Umbilical cord (tissue), 2 donors: ENCODE measurements around the gene SLC39A8. TPM values are rescaled to one million over a fixed set of nuclear protein-coding genes. Genes with fewer than 3 reads are reported as not detected.

Experiments
- DNase-seq: peaks from one replicate; pipeline ENCODE4 v3.0.0-alpha.2; 2015; ENCODE audit warnings: low spot score
- total RNA-seq: library from RNA; depleted of rRNA; stranded (reverse); fragments of >200 nt; gene quantifications from one replicate; pipeline ENCODE4 v1.2.3, GENCODE V29; 2014; ENCODE audit warnings: low replicate concordance; ENCODE audit not compliant: insufficient read depth

SLC39A8 gene
- total RNA-seq, 1 donor from 2014 or later, result 2.6 TPM

DNA sequence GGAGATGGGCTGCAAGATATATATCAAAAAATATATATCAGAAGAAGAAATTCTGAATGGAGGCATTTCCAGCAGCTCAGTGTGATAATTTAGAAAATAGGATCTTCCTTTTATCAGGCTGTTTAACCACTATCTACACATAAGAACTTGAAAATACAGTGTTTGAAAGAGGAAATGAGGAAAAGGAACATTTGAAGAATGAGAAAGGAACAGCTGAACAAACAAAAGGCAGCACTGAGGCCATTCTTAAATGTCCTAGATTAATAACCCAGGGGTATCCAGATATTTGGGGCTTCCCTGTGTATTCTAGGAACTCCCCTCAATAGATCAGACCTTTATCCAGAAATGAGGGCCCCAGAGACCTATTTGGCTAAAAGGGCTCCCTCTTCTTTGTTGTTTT lies 4.1 kb downstream of the SLC39A8 start:
- DNase-seq, result no peak

DNA sequence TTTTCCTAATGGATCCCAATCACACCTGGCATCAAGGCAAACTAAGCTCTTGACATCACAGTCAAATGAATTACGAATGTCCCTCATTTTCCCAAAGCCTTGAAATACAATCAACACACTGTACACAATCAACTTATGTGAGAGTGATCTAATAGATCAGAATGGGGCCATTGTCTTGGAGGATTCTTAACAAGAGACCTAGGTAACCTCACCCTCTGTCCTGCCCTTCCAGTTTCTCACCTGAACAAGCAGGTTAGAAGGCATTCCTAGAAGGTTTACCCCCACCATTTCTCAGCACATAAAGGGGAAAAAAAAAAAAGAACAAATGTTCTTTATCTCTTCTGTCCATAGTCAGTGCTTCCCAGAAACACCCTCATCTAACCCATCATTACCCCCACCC lies 6.3 kb downstream of the SLC39A8 start:
- no peak for DNase-seq

DNA sequence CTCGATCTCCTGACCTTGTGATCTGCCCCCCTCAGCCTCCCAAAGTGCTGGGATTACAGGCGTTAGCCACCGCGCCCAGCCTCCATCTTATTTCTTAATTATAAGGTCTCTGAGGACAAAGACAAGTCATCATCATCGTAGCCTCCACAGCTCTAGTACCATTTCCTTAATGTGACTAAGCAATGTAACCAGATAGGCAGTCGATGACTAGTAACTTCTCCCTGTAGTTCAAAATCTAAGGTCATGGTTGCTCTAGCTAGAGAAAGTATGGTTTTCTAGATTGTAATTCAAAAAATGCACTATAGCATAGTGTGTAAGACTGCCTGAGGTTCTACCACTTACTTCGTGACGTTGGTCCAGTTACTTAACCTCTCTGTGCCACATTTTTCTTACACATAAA lies 6.9 kb downstream of the SLC39A8 start:
- no peak for DNase-seq

DNA sequence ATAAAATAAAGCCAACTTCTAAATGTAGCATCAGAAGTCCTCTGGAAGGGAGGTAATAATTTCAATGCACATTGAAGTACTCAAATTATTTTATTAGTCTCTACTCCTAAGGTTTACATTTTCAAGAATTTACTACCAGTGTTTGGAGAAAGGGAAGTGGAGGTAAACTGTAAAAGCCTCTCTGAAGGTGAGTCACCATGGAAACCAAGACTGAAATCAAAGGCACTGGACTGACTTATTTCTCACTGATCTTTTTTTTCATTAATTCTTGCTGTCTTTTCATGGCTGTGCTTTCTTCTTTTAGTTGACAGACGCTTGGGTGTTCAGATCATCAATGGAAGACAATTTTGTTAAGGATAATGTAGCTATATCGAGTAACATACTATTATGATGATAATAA lies 9.7 kb downstream of the SLC39A8 start:
- DNase-seq, result no peak

DNA sequence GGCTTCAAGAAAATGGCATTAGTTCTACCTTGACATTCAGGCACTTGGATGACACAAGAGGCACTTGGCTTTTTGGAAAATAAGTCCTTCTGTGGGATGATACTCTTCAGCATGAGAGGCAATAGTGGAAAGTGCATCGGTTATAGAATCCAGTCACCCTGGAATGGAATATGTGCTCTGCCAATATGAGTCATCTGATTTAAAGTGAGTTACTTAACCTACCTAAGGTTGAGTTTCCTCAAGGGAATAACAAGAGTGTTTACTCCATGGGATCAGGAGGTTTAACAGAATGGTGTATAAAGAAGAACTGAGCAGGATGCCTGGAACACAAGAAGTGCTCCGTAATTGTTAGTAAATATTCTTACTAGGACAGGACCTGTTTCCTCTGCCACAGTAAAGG lies 10.7 kb downstream of the SLC39A8 start:
- no peak for DNase-seq

DNA sequence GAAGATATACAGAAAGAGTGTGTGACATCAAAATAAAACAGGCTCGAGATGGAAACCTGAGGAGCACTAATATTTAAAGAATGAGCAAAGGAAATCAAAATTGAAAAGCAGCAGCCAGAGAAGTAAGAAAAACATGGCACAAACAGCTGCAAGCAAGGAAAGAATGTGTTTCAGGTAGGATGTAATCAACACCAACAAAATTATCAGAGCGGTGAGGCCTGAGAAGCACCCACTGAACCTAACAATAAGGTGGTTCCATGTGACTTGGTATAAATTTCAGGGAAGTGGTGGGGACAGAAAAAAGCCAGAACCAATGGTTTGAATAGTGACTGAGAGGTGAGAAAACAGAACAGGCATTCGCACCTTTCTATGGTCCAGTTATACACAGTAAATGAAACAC lies 11.5 kb downstream of the SLC39A8 start:
- no peak for DNase-seq

DNA sequence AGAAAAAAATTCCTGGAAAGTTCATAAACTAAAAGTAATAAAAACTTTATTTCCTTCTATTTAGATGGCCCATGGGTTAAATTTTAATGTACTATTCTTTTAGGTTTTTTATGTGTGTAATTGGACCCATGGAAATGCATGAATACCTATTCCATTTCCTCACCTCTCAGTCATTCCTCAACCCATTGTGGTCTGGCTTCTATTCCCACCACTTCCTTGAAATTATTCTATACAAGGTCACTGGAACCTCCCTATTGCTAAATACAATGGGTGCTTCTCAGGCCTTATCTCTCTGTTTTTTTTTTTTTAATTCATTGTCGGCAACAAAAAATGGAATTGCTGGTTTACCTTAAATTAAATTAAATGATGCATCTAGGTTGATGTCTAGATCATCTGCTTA lies 17.2 kb downstream of the SLC39A8 start:
- no peak for DNase-seq

DNA sequence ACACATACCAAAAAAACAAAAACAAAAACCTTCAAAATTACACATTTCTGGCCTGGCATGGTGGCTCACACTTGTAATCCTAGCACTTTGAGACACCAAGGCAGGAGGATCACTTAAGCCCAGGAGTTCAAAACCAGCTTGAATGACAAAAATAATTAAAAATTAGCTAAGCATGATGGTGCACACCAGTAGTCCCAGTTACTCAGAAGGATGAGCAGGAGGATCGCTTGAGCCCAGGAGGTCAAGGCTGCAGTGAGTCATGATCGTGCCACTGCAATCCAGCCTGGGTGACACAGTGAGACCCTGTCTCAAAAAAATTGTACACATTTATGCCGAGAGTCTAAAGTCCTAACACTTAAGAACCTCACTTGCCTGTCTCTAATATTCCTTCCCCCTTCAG lies 18.3 kb downstream of the SLC39A8 start:
- no peak for DNase-seq

DNA sequence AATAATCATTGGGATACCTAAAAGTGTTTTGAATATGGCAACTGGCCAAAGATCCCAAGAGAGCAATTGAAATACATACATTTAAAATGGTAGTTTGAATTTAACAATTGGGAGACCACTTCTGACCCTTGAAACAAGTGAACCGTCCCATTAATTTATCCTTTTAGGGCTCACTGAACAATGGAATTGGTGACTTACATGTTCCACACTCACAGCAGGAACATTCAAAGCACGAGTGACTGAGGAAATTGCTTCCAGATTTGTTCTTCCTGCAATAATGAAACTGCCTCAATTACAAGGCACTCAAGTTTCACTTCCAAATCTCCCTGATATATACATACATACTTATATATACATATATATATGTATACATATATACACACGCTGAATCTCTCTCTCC lies 20.6 kb downstream of the SLC39A8 start:
- DNase-seq, result no peak

DNA sequence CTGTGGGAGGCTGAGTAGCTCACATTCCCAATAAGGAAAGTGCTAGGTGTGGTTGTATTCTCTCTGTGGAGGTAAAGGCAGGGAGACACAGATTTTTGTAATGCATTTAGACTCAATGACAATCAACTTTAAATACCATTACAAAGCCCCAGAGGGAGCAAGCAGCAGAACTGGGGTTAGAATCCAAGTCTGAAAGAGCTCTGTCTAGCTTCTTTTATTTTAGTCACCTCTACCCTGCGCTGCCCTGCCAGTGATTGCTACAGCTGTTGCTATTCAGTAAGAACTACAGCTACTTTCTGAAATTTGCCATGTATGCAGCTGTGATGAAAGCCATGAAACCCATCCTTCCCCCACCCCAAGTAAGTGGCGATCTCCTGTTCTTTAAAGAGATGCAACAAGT lies 22.5 kb downstream of the SLC39A8 start:
- DNase-seq, result no peak

DNA sequence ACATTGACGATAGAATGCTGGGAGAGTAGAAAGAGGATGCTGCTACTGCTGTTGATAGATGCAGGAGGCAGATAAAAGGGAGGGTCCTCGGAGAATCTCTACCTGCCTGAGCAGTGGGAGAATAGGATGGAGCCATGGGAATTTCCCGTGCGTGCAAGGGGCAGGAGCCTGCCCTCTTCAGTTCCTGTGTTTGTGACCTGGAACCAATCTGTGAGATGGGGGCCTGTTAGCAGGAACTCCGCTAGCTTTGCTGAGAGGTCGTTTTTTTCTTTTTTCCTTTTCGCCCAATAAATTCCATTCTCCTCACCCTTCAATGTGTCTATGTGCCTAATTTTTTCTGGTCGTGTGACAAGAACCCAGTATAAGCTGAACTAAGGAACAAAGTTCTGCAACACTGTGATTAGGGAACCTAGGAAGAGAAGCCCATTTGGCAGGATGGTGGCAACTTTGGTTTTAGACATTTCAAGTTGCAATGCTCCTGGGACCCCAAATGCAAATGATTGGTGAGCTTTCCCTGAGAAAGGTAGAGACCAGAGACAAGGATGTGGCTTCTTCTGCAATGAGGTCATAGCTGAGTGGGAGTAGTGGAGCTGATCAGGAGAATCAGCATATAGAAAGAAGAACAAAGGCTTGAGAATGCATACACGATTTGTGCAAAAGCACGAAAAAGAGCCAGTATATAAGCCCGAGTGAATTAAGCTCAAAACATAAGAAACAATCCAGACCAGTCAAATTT lies 23.9 kb downstream of the SLC39A8 start:
- DNase-seq, result no peak

DNA sequence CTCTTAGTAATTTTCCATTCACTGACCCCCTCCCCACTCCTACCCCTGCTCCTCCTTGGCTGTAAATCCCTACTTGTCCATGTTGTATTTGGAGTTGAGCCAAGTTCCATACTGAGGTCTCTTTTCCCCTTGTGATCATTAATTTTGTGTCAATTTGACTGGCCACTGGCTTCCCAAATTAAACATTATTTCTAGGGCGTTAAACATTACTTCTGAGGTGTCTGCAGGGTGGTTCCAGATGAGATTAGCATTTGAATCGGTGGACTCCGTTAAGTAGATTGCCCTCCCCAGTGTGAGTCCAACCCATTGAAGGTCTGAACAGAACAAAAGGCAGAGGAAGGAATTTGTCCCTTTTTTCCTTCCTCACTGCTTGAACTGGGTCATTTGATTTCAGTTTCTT lies 25.7 kb downstream of the SLC39A8 start:
- no peak for DNase-seq

DNA sequence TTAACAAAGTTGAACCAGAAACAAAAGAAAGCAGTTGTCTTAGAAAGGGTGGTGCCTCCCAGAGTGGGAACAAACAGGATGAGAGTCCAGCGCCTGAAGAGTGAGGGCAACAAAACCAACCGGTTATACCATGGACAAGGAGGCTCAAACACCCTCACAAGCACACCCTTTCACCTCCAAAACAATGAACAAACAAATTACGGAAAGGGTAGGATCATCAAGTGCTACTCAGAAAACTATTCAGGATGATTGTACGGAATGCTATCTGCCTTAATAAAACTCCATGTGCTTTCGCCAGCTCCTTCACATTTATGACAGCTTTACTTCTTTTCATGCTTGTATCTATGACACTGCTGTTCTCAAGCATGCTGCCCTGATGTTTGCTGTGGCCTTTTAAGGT lies 26.8 kb downstream of the SLC39A8 start:
- DNase-seq, result no peak

DNA sequence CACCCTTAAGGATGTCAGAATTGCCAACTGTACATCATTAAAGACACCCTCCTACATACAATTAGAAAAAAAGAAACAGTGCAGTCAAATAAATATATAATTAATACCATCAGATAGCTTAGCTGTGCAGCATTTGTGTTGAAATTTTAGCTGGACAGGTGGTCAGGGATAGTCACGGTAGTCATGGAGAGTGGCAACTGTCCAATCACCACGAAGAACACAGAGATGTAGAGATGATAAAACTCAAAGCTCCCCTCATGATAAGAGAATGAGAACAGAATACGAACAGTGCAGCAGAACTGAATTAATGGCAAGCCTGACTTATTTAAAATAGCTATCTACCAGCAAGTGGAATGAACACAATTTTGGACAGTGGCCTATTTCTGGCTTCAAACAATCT lies 27.2 kb downstream of the SLC39A8 start:
- DNase-seq, result no peak

DNA sequence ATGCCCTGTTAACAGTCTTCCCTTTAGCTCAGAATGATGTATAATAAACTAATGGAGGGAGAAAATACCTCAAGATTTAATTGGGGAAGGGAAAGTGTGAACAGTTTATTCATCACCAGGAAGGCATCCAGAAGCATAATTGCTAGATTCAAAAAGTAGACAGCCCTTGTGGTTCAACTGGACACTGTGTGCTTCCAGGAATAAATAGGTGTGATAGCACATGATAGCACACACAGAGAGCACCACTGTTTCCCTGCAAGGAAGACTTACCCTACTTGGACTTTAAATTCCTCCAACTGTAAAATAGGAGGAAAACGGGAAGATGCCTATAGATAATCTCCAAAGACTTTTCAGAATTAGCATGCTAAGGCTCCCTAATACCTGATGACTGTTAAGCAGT lies 27.8 kb downstream of the SLC39A8 start:
- DNase-seq, result no peak

DNA sequence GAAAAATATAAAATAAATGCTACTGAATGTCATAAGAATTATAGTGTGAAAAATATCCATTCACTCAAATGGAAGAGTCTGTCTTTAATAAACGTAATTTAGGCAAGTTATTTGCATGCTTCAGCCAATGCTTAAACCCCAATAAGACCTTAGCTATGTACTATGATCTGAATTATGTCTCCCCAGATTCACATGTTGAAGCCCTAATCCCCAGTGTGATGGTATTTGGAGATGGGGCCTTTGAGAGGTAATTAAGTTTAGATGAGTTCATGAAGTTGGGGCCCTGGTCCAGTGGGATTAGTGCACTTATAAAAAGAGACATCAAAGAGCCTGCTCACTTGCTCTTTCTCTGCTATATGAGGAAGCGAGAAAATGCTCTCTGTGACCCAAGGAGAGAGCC lies 28.7 kb downstream of the SLC39A8 start:
- no peak for DNase-seq

DNA sequence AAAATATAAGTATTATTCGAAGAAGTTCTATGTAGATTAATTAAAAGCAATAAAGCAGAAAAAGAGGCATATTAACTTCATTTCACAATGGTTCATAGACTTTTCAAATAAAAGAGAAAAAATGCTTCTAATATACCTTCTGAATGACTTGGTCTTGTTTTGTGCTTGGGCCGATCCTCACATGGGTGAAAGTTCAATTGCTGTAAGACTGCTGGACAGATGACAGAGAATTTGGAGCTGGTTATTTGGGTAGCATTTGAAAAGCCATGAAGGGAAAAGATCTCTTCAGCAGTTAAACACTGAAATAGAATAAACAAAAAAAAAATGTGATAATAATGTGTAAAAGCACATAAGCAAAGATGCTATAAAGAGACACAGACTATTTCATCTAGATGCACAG lies 29.8 kb downstream of the SLC39A8 start:
- no peak for DNase-seq

DNA sequence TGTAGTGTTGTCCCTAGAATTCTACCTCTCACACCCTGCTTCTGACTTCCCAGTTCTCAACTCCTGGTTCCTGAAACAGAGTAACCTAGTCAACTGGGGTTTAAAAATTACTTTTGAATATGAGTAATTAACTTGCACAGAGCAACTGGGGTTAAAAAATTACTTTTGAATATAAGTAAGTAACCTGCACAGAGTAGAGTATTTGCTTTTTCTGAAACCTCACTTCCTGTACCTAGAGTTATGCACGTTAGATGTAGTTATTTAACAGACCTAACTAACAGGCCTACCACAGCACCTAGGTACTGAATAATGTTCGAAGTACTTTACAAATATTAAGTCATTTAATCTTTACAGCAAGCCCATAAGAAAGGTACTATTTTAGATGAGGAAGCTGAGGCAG lies 32.9 kb downstream of the SLC39A8 start:
- no peak for DNase-seq

DNA sequence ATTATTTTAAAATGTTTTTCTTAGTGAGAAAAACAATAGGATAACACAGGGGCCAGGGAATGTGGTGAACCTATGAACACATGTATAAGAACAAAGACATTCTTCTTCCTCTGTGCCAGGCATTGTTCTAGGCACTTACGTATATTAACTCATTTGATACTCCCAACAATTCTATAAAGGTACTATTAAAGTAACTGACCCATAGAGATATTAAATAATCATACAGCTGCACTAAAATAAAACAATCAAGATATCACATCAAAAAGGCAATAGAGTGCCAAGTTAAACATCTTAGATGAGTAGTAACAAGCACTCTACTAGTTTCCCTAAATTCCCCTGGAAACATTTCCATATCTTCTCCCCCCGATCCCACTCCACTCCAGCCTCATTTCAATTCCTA lies 33.4 kb downstream of the SLC39A8 start:
- DNase-seq, result no peak

DNA sequence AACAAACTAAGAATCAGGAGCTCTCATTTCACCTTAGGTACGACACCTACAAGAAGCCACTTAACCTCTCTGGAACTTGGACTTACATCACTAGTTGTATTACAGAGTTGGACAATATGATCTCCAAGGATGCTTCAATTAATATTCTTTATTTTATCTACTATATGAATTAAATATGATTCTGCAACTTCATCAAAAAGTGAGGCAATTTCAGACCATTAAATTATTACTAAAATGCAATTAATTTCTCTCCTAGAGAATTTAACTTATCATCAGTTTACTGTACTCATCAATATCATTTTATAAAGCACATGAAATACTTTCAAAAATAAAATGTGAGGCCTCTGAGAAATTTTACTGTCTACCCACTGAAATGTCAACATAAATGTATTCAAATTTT lies 33.9 kb downstream of the SLC39A8 start:
- DNase-seq, result no peak

DNA sequence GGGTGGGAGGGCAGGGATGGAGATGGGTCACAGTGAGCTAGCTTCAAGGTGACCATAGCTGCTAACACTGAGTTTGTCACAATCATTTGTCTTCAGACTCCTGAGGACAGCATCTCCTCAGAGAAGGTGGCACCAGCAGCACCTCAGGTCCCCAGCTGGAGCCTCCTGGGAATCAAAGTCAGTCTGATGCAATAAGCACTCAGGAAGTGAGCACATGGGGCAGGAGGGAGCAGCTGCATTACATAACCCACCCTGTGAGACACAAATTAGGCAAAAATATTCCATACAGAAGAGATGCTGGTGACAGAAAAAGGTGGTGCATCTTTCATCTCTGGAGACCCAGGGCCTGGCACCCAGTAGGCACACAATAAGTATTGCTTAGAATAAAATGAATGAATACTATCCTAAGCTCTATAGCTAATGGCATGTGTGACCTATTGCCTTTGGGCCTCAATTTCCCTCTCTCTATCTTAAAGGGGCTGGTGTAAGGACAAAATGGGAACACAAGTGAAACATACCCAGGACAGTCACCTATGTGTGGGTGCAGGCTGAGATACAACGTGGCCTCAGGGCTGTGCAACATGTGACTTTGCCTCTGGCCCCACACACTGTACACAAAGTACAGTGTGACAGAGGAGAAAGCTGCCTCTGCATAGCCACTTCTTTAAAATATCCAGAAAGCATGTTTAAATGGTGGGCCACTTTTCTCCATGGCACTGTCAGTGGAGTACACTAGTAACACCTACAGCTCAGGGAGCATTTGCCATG lies 37.1 kb downstream of the SLC39A8 start:
- DNase-seq, result no peak

DNA sequence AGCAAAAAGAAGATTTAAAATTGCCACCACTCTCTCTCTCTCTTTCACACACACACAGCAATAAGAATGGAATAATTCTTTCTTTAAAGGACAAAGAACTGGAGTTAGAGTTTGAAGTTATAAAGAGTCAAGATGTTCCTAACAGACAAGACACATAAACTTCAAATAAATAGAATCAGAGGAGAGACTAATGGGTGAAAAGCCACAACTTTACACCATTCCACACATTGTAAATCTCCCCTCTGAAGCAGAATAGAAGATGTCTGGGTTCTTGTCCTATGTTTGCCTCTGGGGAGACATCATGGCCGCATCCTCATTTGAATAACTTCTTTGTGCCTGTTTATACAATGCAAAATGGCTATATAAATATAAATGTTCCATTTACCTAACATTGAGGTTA lies 39.6 kb downstream of the SLC39A8 start:
- DNase-seq, result no peak

DNA sequence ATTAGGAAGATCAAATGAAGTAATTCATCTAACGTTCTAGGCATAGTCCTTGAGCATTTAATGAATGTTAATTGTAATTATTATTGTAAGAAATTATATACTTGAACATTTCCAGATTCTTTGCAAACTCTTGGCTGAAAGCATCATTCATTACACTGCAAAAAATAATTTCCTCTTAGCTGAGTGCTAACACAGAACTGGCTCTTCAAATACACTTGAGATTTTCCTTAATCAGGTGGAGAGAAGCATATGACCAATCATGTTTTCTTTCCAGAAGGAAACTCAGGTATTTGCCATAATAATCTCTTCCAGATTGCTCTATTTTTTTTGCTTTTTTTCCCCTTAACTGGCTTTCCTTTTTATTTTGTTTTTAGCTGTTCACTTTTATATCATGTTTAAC lies 42.5 kb downstream of the SLC39A8 start:
- no peak for DNase-seq

DNA sequence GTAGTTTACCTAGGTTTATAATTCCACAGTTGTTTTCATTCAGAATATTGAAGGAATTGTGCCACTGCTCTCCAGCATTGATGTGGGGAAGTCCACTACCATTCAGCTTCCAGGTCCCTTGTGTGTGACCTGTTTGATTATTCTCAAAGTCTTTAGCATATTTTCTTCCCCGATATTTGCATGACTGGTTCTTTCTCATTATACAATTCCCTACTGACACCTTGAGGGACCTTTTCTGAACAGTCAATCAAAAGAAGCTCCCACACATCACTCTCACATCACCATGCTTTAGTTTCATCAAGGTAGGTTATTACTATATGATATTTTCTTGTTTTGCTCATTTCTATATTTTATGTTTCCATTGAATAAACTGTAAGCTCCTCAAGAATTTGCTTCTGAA lies 44.1 kb downstream of the SLC39A8 start:
- DNase-seq, result no peak
